NK-92 (cell line): ENCODE measurements around the gene UQCRC2.
"Not testable (repeated sequence)": the region's sequence is repeated elsewhere in the genome, so short reads cannot be mapped to it uniquely, and the experiment has no call there.

Experiments used
- DNase-seq: peaks from one replicate; lab custom pipeline; 2025; ENCODE audit not compliant: unreplicated experiment; lab: John Stamatoyannopoulos, UW

UQCRC2 gene

DNA sequence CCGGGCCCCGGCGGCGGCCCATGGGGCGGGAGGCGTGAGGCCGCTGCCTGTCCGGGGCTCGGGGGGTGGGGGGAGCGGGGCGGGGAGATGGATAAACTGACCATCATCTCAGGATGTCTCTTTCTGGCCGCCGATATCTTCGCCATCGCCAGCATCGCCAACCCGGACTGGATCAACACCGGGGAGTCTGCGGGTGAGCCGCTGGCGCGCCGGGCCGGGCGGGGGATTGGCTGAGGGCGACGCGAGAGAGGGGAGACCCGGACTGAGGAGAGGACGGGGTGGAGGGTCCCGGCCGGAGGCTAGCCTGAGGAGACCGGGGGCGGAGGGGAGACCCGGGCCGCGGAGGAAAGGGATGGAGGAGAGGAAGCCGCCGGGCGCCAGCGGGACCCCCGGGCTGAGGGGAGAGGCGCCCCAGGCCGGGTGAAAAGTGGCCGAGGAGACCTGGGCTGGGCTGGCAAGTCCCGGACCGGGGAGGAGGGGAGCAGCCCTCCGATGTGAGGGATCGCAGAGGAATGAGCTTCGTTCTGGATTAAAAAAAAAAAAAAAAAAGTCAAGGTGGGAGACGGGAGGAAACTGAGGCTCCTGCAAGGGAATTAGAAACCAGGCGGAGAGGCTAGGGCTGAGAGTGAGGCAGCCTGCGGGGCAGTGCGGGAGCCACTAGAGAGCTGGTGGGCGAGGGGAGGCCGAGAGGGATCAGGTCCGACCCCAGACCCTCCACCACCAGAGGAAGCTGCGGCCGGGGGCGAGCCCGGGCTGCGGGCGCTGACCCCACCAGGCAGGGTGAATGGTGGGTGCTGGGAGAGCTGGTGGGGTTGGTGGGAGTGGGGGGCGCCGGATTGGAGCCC is 55.3 kb downstream of the UQCRC2 start:
- no peak for DNase-seq

DNA sequence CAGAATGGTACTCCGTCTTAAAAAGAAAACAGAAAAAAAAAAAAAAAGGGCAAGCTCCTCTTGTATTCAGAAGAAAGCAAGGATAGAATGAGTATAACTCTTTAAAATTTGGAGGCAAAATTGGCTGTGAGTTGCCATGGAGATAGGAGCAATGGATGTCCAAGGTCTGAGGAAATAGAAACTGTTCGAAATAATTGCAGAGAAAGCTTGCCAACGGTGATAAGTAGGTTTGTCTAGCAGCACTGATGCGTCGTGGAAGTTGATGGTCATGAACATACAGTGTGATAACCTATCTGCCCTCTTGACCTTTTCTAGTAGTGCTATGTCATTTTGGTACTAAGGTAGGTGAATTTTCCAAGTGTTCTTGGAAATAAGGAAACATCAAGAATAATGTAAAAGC is 57.7 kb downstream of the UQCRC2 start:
- no peak for DNase-seq

DNA sequence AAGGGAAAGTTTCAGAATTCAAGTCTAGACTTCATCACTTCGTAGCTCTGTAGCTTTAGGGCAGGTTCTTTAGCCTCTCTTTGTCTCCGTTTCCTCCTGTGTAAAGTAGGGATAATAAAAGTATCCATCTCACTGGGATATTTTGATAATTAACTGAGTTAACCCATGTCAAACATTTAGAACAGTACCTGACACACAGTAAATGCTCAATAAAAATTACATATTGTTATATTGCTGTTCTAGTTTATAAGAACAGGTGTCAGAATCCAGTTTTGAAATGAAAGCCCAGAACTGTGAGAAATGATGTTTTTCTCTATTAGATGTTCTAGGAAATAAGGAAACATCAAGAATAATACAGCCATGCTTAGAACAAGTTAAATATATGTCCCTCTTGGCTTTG is 59.1 kb downstream of the UQCRC2 start:
- no peak for DNase-seq

DNA sequence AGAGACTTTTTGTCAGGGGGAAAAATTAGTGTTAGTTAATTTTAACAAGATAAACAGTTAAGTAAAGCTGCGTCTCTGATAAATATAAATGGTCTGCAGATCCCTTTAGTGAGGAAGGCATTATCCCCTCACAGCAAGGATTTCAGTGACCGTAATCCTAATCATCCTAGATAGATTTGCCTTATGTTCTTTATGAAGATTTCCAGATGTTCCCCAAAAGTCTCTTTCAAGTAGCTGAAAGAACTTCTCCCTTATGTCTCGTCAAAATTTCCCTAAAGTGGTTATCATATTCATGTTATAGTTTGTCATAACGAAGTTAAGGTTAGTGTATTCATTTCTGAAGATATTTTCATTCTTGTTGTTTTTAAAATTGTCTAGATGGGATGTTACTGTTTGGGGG is 60.3 kb downstream of the UQCRC2 start:
- DNase-seq = no peak

DNA sequence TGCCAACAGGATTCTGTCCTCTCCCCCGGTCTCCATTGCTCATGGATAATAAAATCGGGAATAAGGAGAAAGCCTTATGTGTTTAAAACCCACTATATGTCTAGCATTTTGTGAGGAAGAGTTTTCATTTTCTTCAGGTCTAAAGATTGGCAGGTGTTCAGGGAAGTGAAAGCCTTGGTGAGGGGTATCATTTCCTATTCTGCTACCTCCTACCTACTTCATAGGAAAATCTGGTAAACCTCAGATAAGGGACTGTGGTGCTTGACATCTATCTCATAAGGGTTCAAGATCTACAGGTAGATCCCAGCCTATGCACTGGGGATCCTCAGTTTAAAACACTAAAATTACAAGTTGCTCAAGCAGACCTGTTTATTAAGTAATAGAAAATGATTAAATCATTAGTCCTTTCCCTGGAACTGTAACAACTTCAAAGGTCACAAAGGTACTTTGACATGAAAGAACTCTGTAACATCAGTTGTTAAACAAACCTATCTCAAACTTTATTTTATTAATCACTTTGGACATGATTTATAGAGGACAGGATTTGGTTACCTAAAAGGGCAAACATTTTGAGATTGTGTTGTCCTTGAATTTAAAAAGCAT is 61.2 kb downstream of the UQCRC2 start:
- DNase-seq = no peak

DNA sequence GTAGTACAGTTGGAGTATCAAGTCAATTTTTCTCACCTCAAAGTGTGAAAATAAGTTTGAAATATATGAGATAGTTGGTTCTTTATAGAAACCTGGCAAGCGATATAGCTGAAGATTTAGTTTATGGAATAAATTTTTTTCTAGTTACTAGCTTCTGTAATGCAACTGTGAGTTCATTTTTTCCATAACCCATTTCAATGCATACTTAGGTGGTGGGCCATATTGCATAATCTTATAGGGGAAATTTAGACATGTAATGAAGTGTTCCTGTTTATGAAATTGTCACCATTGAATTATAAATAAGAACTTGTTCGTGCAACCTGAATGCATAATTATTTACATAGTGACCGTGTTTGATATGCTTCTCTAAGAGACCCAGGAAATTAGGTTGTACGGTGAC is 63.8 kb downstream of the UQCRC2 start:
- DNase-seq = no peak

DNA sequence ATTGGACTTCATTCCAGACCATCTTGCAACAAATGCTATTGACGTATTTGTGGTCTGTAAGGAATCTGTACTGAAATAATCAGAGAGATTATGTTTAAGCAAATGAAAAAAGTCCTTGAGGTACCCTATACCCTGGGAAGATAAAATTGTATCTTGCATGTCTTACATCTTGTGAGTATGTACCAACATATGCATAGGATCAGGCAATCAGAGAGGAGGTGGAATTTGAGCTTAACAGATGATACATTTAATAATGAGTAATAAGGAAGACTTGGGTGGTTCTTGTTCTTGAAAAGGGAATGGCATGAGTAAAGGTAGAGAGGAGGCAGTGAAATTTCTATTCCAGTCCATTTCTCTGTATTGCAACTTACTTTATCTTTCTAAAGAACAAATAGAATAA is 65.4 kb downstream of the UQCRC2 start:
- no peak for DNase-seq

DNA sequence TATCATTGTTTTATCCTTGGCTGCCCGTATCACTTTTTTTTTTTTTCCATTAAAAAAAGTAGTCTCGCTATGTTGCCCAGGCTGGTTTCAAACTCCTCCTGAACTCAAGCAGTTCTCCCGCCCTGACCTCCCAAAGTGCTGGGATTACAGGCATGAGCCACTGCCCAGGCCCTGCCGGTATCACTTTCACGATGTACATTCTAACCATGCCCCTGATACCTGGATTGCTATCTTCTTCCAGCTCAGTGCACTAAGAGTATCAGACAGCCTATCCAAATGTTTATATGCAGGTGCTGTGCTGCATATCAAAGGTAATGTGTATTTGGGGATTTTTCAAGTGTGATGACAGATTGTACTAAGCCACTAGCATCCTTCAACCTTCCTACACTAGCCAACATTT is 69.0 kb downstream of the UQCRC2 start:
- DNase-seq = no peak

DNA sequence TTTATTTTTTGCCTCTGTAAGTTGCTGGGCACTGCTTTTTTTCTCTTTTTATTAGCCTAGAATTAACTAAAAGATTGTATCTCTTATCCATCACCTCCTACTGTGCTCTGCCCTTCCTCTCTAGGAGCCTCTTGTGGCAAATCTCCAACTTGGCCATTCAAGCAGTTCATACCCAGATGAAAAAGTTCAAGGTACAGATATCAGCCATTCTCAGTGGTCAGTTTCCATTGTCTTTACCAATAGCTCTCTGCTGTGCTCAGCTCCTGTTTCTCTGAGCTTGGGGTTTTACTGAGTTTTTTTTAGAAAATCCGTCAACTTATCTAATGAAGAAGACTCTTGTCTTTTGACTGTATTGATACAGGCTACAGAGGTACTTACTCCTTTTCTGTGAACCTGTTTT is 70.3 kb downstream of the UQCRC2 start:
- DNase-seq = no peak

DNA sequence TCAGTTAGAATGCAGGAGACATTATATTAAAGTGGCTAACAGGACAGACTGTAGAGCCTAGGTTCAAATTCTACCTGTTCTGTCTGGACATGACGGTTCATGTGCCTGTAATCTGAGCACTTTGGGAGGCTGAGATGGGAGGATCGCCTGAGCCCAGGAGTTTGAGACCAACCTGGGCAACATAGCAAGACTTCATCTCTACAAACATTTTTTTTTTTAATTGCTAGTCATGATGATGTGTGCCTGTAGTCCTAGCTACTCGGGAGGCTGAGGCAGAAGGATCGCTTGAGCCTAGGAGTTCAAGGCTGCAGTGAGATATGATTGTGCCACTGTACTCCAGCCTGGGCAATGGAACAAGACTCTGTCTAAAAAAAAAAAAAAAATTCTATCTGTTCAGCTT is 71.6 kb downstream of the UQCRC2 start:
- DNase-seq = not testable (repeated sequence)

DNA sequence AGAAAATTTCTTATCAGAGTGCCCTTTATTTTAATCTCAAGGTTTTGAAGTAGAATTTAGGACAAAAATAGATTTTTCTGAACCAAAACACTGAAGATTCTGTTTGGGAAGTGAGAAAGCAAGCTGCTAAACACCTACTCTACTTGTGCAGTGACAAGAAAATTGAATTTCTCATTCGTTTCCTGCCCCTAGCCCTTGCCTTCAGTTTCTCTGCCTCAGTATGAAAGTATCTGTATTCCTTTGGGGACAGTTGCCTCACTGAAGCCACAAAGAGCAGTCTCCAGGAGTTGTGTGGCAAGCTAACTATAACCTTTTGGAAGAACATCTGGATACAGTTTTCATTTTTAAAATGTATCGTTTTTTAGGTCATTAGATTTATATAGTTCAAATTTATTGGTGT is 74.5 kb downstream of the UQCRC2 start:
- no peak for DNase-seq

DNA sequence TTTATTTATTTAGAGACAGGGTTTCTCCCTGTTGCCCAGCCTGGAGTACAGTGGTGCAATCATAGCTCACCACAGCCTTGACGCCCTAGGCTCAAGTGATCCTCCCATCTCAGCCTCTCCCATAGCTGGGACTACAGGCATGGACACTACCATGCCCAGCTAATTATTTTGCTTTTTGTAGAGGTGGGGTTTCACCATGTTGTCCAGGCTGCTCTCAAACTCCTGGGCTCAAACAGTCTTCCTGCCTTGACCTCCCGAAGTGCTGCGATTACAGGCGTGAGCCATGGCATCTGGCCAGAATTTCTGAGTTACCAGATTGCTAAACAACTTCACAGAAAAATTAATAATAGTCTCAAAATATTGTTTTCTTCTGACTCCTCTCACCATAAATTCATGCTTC is 76.5 kb downstream of the UQCRC2 start:
- no peak for DNase-seq

DNA sequence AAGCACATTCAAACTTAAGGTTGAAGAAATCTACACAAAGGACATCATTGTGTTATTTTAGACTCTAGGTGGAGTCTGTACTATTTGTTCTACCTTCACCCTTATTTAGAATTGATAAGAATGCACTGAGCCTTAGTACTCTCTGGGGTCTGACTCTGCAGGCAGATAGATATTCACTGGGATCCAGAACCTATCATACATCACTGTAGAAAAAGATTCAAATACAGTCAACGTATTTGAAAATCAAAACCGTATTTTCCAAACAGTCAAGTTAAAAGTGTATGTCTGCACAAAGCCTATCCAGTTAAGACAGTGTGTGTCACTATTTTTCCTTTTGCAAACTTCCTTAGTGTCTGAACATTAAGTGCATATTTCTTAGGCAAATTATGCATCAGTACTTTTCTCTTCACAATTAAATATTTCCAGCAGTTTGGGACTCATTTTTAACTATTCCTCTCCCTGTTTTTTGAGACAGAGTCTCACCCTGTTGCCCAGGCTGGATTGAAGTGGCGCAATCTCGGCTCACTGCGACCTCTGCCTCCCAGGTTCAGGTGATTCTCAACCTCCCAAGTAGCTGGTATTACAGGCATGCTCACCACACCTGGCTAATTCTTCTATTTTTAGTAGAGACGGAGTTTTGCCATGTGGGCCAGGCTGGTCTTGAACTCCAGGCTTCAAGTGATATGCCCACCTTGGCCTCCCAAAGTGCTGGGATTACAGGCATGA is 77.1 kb downstream of the UQCRC2 start:
- DNase-seq = no peak

DNA sequence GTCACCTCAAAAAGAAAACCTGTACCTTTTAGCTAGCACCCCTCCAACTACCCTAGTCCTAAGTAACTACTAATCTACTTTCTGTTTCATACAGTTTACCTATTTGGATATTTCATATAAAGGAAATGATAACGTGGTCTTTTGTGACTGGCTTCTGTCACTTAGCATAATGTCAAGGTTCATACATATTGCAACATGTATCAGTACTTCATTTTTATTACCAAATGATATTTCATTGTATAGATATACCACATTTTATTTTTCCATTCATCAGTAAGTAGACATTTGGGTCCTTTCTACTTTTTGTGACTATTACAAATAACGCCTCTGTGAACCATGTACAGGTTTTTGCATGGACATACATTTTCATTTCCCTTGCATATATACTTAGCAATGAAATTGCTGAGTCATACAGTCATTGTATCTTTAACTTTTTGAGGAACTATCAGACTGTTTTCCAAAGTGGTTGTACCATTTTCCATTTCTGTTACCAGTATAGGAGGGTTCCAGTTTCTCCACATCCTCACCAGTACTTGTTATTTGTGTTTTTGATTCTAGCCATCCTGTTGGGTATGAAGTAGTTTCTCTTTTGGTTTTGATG is 78.4 kb downstream of the UQCRC2 start:
- DNase-seq = no peak
